Measurements from ENCODE around the gene WDR72.

WDR72 gene

GRCh38 chr15:53469422-53469821 lies 290.0 kb downstream of the WDR72 start:
- TF ChIP-seq, protein P1, sequence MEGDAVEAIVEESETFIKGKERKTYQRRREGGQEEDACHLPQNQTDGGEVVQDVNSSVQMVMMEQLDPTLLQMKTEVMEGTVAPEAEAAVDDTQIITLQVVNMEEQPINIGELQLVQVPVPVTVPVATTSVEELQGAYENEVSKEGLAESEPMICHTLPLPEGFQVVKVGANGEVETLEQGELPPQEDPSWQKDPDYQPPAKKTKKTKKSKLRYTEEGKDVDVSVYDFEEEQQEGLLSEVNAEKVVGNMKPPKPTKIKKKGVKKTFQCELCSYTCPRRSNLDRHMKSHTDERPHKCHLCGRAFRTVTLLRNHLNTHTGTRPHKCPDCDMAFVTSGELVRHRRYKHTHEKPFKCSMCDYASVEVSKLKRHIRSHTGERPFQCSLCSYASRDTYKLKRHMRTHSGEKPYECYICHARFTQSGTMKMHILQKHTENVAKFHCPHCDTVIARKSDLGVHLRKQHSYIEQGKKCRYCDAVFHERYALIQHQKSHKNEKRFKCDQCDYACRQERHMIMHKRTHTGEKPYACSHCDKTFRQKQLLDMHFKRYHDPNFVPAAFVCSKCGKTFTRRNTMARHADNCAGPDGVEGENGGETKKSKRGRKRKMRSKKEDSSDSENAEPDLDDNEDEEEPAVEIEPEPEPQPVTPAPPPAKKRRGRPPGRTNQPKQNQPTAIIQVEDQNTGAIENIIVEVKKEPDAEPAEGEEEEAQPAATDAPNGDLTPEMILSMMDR (conservative IDR thresholded peaks at IDR 0.05; ENCODE audit: low read depth, low read length) = no peak
- H3K4me3 ChIP-seq (ENCODE audit: low read length) = no peak overlapping the region
- no peak for DNase-seq (ENCODE audit: low read depth)

All from retinal pigment epithelial cell (primary cell).